GM18526 (cell line): ENCODE data around the gene EYS.

ENCODE experiments used
- POLR2A ChIP-seq: IDR thresholded peaks from 3 replicates; pipeline ENCODE4 v1.6.1; 2011; ENCODE audit not compliant: insufficient read length; ENCODE audit errors: extremely low read depth

The EYS gene

GRCh38 chr6:64266351-64266821, 1440.6 kb downstream of the EYS start:
- TF ChIP-seq POLR2A = no peak

- no peak for TF ChIP-seq POLR2A
Measured at GRCh38 chr6:64263778-64264177, 1443.2 kb downstream of the EYS start.

- TF ChIP-seq POLR2A = no peak
Measured at GRCh38 chr6:64259372-64259771, 1447.7 kb downstream of the EYS start.

GRCh38 chr6:64258752-64259151, 1448.3 kb downstream of the EYS start:
- TF ChIP-seq POLR2A = no peak

- no peak for TF ChIP-seq POLR2A
Measured at GRCh38 chr6:64258302-64258701, 1448.7 kb downstream of the EYS start.

- no peak for TF ChIP-seq POLR2A
Measured at GRCh38 chr6:64257586-64257985, 1449.4 kb downstream of the EYS start.

GRCh38 chr6:64256483-64256882, 1450.5 kb downstream of the EYS start:
- no peak for TF ChIP-seq POLR2A

GRCh38 chr6:64255000-64255399, 1452.0 kb downstream of the EYS start:
- TF ChIP-seq POLR2A = no peak

GRCh38 chr6:64254558-64254957, 1452.5 kb downstream of the EYS start:
- TF ChIP-seq POLR2A = no peak

GRCh38 chr6:64252256-64252655, 1454.8 kb downstream of the EYS start:
- TF ChIP-seq POLR2A = no peak

GRCh38 chr6:64250126-64250525, 1456.9 kb downstream of the EYS start:
- no peak for TF ChIP-seq POLR2A

GRCh38 chr6:64249115-64249514, 1457.9 kb downstream of the EYS start:
- TF ChIP-seq POLR2A = no peak

- TF ChIP-seq POLR2A = no peak
Measured at GRCh38 chr6:64243618-64244017, 1463.4 kb downstream of the EYS start.

- no peak for TF ChIP-seq POLR2A
Measured at GRCh38 chr6:64238071-64238470, 1469.0 kb downstream of the EYS start.

GRCh38 chr6:64233746-64234145, 1473.3 kb downstream of the EYS start:
- TF ChIP-seq POLR2A = no peak

- no peak for TF ChIP-seq POLR2A
Measured at GRCh38 chr6:64231928-64232327, 1475.1 kb downstream of the EYS start.

GRCh38 chr6:64230530-64230929, 1476.5 kb downstream of the EYS start:
- no peak for TF ChIP-seq POLR2A

GRCh38 chr6:64227863-64228262, 1479.2 kb downstream of the EYS start:
- TF ChIP-seq POLR2A = no peak

- TF ChIP-seq POLR2A = no peak
Measured at GRCh38 chr6:64225503-64225902, 1481.5 kb downstream of the EYS start.

- no peak for TF ChIP-seq POLR2A
Measured at GRCh38 chr6:64224819-64225218, 1482.2 kb downstream of the EYS start.
